GM18868 (cell line): ENCODE measurements around the gene SAMD4B.

ENCODE experiments used
- ATAC-seq: cut with Tn5 transposase; IDR thresholded peaks from one replicate; pipeline ENCODE4 v1.9.1; 2021; ENCODE audit warnings: mild to moderate bottlenecking, moderate library complexity; ENCODE audit not compliant: unreplicated experiment

The SAMD4B gene

DNA sequence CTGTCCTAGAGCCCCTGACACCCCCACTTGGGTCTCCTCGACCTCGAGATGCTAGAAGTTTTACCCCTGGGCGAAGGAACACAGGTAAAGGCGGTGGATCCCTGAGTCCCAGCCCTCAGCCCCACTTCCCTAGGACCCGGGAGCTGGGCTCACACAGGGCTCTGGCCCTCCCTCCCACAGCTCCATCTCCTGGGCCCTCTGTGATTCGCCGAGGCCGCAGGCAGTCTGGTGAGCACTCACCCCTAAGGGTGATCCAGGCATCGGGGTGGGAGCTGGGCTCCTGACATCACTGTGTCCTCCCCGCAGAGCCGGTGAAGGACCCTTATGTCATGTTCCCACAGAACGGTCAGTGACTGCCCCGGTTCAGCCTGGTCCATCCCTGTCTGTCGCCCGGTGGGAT lies 78.5 kb downstream of the SAMD4B start:
- no peak for ATAC-seq

GRCh38 chr19:39422020-39422419 lies 79.8 kb downstream of the SAMD4B start:
- ATAC-seq, result no peak

- ATAC-seq, result no peak
These were observed 81.3 kb downstream of the SAMD4B start for GRCh38 chr19:39423258-39424086.

- ATAC-seq, result no peak
These were observed 82.7 kb downstream of the SAMD4B start for GRCh38 chr19:39424934-39425333.

- ATAC-seq, result no peak
These were observed 83.5 kb downstream of the SAMD4B start for GRCh38 chr19:39425744-39426143.

- no peak for ATAC-seq
These were observed 83.9 kb downstream of the SAMD4B start for GRCh38 chr19:39426170-39426569.

DNA sequence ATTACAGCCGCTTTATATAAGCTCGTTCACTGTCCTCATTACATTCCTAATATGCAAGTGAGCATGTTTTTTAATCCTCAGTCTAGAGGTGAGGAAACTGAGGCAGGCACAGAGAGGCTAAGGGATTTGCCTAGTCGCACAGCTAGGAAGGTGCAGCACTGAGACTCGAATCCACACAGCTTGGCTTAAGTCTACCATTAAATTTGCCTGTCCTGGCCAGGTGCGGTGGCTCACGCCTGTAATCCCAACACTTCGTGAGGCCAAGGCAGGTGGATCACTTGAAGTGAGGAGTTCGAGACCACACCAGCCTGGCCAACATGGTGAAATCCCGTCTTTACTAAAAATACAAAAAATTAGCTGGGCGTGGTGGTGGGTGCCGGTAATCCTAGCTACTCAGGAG lies 85.5 kb downstream of the SAMD4B start:
- no peak for ATAC-seq

DNA sequence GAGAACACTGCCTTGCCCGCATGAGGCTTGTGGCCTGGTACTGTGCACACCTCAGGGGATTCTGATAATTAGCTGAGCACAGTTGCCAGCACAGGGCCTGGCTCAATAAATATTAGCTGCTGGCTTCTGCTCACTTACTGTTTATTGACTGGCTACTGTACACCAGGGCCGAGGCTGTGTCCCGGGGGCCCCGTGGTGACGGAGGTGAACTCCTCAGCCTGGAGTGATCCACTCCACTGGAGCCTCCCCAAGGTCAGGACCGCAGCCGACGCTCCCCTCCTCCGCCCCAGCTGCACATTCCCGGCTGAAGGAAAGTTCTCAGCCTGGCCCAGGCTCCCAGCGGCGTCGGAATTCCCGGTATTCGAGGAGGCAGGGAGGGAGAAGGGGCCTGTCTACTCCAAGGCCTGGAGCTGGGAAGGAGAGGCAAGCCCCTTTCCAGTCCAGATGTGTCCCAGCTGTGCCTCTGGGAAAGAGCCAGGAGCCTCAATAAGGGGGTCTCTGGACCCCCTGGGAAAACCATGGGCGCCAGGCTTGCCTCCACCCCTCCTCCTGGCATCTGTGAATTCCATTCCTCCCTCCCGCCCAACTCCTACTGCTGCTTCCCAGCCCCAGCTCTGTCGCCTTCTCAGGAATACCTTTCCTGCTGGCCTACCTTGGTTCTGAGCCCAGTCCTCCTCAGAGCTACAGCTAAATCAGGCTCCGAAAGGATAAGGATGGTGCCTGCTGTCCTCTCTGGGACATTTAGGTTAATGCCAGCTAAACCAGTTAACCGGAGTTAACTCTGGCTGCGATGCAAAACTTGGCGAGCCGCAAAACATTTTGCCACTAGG lies 86.3 kb downstream of the SAMD4B start:
- ATAC-seq, result no peak

GRCh38 chr19:39430675-39431593 lies 88.7 kb downstream of the SAMD4B start:
- no peak for ATAC-seq

GRCh38 chr19:39432677-39433025 lies 90.4 kb downstream of the SAMD4B start:
- no peak for ATAC-seq

DNA sequence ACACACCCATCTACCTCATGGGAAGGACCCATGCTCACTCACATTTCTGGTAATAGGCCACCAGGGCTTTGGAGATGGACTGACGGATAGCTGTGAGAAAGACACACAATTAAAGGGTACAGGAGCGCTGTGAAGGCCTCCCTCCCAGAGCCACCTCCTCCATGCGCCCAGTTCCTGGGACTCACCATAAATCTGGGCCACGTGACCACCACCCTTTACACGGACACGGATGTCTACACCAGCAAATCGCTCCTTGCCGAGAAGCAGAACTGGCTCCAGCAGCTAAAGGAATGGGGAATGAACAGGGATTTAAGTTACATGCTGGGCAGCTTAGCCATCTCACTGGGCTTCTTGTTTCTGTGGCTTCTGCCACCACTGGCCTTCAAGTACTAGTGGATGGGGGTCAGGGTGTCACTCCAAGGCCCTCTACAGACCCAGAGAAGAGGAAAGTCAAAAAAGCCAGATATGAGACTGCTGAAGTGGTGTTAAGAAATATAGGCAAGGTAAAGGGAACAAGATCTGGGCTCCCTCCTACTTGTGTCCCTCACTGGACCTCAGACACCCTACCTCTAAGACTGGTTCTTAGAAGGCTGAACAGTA lies 91.4 kb downstream of the SAMD4B start:
- ATAC-seq, result no peak

GRCh38 chr19:39434123-39435076 lies 92.2 kb downstream of the SAMD4B start:
- no peak for ATAC-seq
